Fibroblast of lung (primary cell): ENCODE measurements around the gene FAM8A1. TPM values are rescaled to one million over a fixed set of nuclear protein-coding genes. Genes with fewer than 3 reads are reported as not detected.
A peak's percentile ranks its signal among the peaks of the same experiment; 100 is the strongest.

ENCODE experiments used
- DNase-seq, 2 donors: peaks; one replicate each; pipeline versions ENCODE4 v3.0.0 to v3.0.0-alpha.2; 2010; ENCODE audit warnings: low read depth in 2 of 2
- H2AFZ ChIP-seq: 2 replicates; pipeline ENCODE4 v1.5.1; 2012; ENCODE audit warnings: low read length, control low read depth, inconsistent platforms
- H3K27ac ChIP-seq: 2 replicates; pipeline ENCODE4 v1.5.1; 2011; ENCODE audit warnings: low read length, control low read depth; ENCODE audit not compliant: insufficient read depth
- H3K27me3 ChIP-seq: 2 replicates; pipeline ENCODE4 v1.5.1; 2011; ENCODE audit warnings: mild to moderate bottlenecking, low read length; ENCODE audit not compliant: control insufficient read depth, insufficient read depth
- H3K36me3 ChIP-seq: 2 replicates; pipeline ENCODE4 v1.5.1; 2011; ENCODE audit warnings: low read length; ENCODE audit not compliant: control insufficient read depth, insufficient read depth
- H3K4me1 ChIP-seq: 2 replicates; pipeline ENCODE4 v1.5.1; 2011; ENCODE audit warnings: low read length; ENCODE audit not compliant: control insufficient read depth, insufficient read depth; ENCODE audit errors: extremely low read depth
- H3K4me2 ChIP-seq: 2 replicates; pipeline ENCODE4 v1.5.1; 2011; ENCODE audit warnings: low read length, control low read depth; ENCODE audit not compliant: insufficient read depth; ENCODE audit errors: extremely low read depth
- H3K4me3 ChIP-seq, 4 experiments: fragments of 200-600 bp in 1 of 4; sonication (generic) in 1 of 4; replicated peaks in 1 of 4; 2 replicates each; pipeline ENCODE4 v1.5.1; 2011 to 2016; ENCODE audit warnings: low read length in 4 of 4, low read depth in 3 of 4, mild to moderate bottlenecking in 3 of 4, control low read depth in 2 of 4, inconsistent platforms in 1 of 4, mixed read lengths in 1 of 4; ENCODE audit not compliant: insufficient read depth in 1 of 4; ENCODE audit errors: control extremely low read depth in 1 of 4
- H3K79me2 ChIP-seq: 2 replicates; pipeline ENCODE4 v1.5.1; 2012; ENCODE audit warnings: mild to moderate bottlenecking, low read length, inconsistent platforms; ENCODE audit not compliant: control insufficient read depth, insufficient read depth
- H3K9ac ChIP-seq: 2 replicates; pipeline ENCODE4 v1.5.1; 2011; ENCODE audit warnings: mild to moderate bottlenecking, low read length, control low read depth; ENCODE audit not compliant: insufficient read depth
- H3K9me3 ChIP-seq: 2 replicates; pipeline ENCODE4 v1.5.1; 2012; ENCODE audit warnings: low read depth, low read length; ENCODE audit not compliant: control insufficient read depth, insufficient read depth
- H4K20me1 ChIP-seq: 2 replicates; pipeline ENCODE4 v1.5.1; 2011; ENCODE audit warnings: low read length; ENCODE audit not compliant: control insufficient read depth, insufficient read depth; ENCODE audit errors: extremely low read depth
- EZH2 ChIP-seq: IDR thresholded peaks from 2 replicates; pipeline ENCODE4 v1.5.1; 2012; ENCODE audit warnings: low read length, control low read depth, mild to moderate bottlenecking; ENCODE audit errors: missing control alignments
- polyA plus RNA-seq, 2 donors: library from polyadenylated mRNA; depleted of rRNA in 1 of 2; stranded (reverse) in 1 of 2; unstranded in 1 of 2; fragments of >200 nt; gene quantifications; 2 replicates each; pipeline ENCODE4 v1.2.1, GENCODE V29; 2011 to 2012; ENCODE audit warnings: missing spikeins in 1 of 2
- total RNA-seq: library from RNA; depleted of rRNA; stranded (reverse); fragments of >200 nt; gene quantifications from 2 replicates; pipeline ENCODE4 v1.2.1, GENCODE V29; 2014
- TF ChIP-seq, protein P1 (sequence below), 2 donors: IDR thresholded peaks in 1 of 2; conservative IDR thresholded peaks in 1 of 2; 1 replicate in 1 of 2; 2 replicates in 1 of 2; pipeline ENCODE4 v1.5.1; 2011 to 2012; ENCODE audit warnings: low read length in 2 of 2, control low read depth in 1 of 2, inconsistent platforms in 1 of 2, low read depth in 1 of 2, mild to moderate bottlenecking in 1 of 2

FAM8A1 gene
- total and polyA plus RNA-seq, 2 donors (not counting 1 experiment from before 2014, with no cell fraction given) = 19.8 to 28.1 TPM

DNA sequence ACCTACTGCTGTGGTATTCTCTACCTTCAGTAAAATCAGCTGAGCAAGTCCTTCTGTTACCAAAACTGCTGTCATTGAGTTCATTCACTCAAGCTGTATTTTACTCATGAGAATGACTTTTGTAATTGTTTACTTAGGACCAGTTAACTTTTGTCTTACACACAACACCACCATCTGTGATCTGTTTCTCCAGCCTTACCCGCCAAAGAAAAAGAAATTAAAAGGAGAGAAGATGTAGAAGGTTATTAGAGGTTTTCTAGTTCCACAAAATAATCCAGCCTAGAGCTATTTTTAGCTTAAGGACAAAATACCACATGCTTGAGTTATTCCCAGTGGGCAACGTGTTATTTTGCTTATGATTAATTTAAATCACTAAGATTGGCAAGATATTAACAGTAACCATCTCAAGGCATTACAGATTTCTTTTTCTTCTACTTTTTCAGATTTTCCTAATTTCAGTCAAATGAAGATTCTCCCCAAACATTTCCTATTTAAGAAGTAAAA, 38.2 kb downstream of the FAM8A1 start:
- H3K4me1 ChIP-seq = no peaks in the 10 kb centered on the region
- peaks cover 3% of the 10 kb centered on the region for H3K36me3 ChIP-seq
- no peaks in the 10 kb centered on the region for H3K9me3 ChIP-seq
- H3K4me3 ChIP-seq = no peak overlapping the region
- DNase-seq = peak in 1 of 2 donors; percentile 6
- TF ChIP-seq, protein P1, sequence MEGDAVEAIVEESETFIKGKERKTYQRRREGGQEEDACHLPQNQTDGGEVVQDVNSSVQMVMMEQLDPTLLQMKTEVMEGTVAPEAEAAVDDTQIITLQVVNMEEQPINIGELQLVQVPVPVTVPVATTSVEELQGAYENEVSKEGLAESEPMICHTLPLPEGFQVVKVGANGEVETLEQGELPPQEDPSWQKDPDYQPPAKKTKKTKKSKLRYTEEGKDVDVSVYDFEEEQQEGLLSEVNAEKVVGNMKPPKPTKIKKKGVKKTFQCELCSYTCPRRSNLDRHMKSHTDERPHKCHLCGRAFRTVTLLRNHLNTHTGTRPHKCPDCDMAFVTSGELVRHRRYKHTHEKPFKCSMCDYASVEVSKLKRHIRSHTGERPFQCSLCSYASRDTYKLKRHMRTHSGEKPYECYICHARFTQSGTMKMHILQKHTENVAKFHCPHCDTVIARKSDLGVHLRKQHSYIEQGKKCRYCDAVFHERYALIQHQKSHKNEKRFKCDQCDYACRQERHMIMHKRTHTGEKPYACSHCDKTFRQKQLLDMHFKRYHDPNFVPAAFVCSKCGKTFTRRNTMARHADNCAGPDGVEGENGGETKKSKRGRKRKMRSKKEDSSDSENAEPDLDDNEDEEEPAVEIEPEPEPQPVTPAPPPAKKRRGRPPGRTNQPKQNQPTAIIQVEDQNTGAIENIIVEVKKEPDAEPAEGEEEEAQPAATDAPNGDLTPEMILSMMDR (conservative IDR thresholded peaks at IDR 0.05 in 1 of 2, IDR thresholded peaks at IDR 0.05 in 1 of 2; ENCODE audit: low read depth in 1 of 2, low read length in 2 of 2) = no peak
- no peak for TF ChIP-seq EZH2
- H3K4me2 ChIP-seq = no peak overlapping the region
- H4K20me1 ChIP-seq = no peaks in the 10 kb centered on the region
- no peak overlapping the region for H3K27ac ChIP-seq
- H3K79me2 ChIP-seq = peaks cover 4% of the 10 kb centered on the region
- no peak overlapping the region for H3K9ac ChIP-seq
- H2AFZ ChIP-seq = no peak overlapping the region
- H3K27me3 ChIP-seq = no peaks in the 10 kb centered on the region

DNA sequence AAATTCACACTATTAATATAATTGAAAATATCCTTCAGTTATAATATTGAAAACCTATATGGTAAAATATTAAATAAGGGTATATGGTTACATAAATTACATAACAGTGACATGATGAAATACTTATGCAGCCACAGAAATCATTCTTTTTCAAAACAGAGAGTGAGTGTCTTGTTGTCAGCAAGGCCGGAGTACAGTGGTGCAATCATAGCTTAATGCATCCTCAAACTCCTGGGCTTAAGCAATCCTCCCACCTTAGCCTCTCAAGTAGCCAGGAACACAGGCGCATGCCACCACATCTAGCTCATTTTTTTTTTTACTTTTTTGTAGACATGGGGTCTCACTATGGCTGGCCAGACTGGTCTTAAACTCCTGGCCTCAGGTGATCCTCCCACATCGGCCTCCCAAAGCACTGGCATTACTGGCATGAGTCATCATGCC, 40.4 kb downstream of the FAM8A1 start:
- Histone ChIP-seq H4K20me1 (no peaks in the 10 kb centered on the region), H3K9me3 (no peaks in the 10 kb centered on the region), H2AFZ (no peak overlapping the region), H3K9ac (no peak overlapping the region), H3K27ac (no peak overlapping the region), H3K27me3 (no peaks in the 10 kb centered on the region), H3K4me3 (no peak overlapping the region), H3K4me1 (no peaks in the 10 kb centered on the region), H3K79me2 (peaks cover 2% of the 10 kb centered on the region), H3K4me2 (no peak overlapping the region), H3K36me3 (peaks cover 3% of the 10 kb centered on the region)
- peak in 1 of 2 donors; percentile 61 for DNase-seq
- TF ChIP-seq, protein P1 (conservative IDR thresholded peaks at IDR 0.05 in 1 of 2, IDR thresholded peaks at IDR 0.05 in 1 of 2; ENCODE audit: low read depth in 1 of 2, low read length in 2 of 2) = no peak
- no peak for TF ChIP-seq EZH2

DNA sequence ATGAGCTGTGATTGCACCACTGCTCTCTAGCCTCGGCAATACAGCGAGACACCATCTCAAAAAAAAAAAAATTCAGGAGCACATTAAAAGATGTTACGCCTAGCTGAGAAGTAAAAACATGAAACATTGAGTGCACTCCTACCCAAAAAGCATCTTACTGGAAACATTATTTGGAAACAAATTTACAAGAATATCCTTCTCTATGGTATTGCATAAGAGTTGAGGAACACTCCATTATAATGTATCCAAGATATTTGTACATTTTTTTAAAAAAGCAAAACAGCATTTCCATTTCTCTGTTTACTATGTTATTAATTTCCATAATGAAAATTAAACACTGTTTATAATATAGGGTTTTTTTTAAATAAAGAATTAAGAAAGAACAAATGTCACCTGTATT, 48.6 kb downstream of the FAM8A1 start:
- Histone ChIP-seq H3K27me3 (no peaks in the 10 kb centered on the region), H3K4me3 (no peak overlapping the region), H2AFZ (no peak overlapping the region), H3K9ac (no peak overlapping the region), H3K36me3 (peaks cover 7% of the 10 kb centered on the region), H3K27ac (no peak overlapping the region), H3K79me2 (no peaks in the 10 kb centered on the region), H3K9me3 (no peaks in the 10 kb centered on the region), H4K20me1 (no peaks in the 10 kb centered on the region), H3K4me1 (no peaks in the 10 kb centered on the region), H3K4me2 (no peak overlapping the region)
- TF ChIP-seq EZH2 = no peak
- TF ChIP-seq, protein P1 (conservative IDR thresholded peaks at IDR 0.05 in 1 of 2, IDR thresholded peaks at IDR 0.05 in 1 of 2; ENCODE audit: low read depth in 1 of 2, low read length in 2 of 2) = no peak
- DNase-seq = no peak
